Hippocampal formation (tissue), 2 donors: ENCODE results near the gene PARP11.

Experiments
- DNase-seq, 2 donors: peaks; one replicate each; lab custom pipeline; 2025; lab: John Stamatoyannopoulos, UW

The PARP11 gene

GRCh38 chr12:3770891-3771290 is 102.3 kb downstream of the PARP11 start:
- no peak for DNase-seq

DNA sequence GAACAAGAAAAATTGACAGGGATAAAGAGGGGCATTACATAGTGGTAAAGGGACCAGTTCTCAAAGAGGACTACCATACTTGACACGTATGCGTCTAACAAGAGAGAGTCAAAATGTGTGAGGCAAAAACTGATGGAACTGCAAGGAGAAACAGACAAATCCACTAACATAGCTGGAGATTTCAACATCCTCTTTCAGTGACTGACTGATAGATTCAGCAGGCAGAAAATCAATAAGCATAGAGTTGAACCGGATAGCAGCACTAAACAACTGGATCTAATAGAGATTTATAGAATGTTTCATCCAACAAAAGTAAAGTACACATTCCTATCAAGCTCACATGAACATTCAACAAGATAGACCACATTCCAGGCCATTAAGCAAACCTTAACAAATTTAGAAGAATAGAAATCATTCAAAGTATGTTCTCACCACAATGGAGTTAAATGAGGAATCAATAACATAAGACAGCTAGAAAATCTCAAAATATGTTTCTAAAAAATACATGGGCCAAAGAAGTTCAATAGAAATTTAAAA is 104.2 kb downstream of the PARP11 start:
- no peak for DNase-seq

GRCh38 chr12:3761116-3761735 is 112.0 kb downstream of the PARP11 start:
- no peak for DNase-seq

DNA sequence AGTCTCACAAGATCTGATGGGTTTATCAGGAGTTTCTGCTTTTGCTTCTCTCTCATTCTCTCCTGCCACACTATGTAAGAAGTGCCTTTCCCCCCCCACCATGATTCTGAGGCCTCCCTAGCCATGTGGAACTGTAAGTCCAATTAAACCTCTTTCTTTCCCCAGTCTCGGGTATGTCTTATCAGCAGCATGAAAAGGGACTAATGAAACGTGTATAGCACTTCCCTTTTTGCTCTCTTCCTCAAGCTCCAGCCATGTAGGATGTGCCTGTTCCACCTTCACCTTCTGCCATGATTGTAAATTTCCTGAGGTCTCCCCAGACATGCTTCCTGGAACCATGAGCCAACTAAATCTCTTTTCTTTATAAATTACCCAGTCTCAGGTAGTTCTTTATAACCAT is 113.3 kb downstream of the PARP11 start:
- DNase-seq: no peak
